Nephron (organoid): Measurements from ENCODE around the gene TNFRSF14.

Experiments
- H3K27ac Mint-ChIP-seq, 3 experiments: 2 replicates each; pipeline ENCODE4 v1.8.0; 2020; ENCODE audit warnings: mixed read lengths in 3 of 3, mild to moderate bottlenecking in 2 of 3, moderate library complexity in 1 of 3
- H3K27me3 Mint-ChIP-seq: 2 replicates; pipeline ENCODE4 v1.8.0; 2021; ENCODE audit warnings: low read depth, mild to moderate bottlenecking, moderate library complexity, mixed read lengths
- H3K36me3 Mint-ChIP-seq: 2 replicates; pipeline ENCODE4 v1.8.0; 2020; ENCODE audit warnings: low read depth, mixed read lengths
- H3K4me1 Mint-ChIP-seq: 2 replicates; pipeline ENCODE4 v1.8.0; 2020; ENCODE audit warnings: mixed read lengths
- H3K4me3 Mint-ChIP-seq, 3 experiments: 2 replicates each; pipeline ENCODE4 v1.8.0; 2020; ENCODE audit warnings: mild to moderate bottlenecking in 3 of 3, mixed read lengths in 3 of 3, moderate library complexity in 2 of 3
- H3K9me3 Mint-ChIP-seq: 2 replicates; pipeline ENCODE4 v1.8.0; 2020; ENCODE audit warnings: mixed read lengths
- TF ChIP-seq, protein P1 (sequence below), 3 experiments: fragments of 200-600 bp; sonication (generic); IDR thresholded peaks; one replicate each; pipeline ENCODE4 v1.5.0; 2021; ENCODE audit warnings: antibody characterized with exemption in 3 of 3; ENCODE audit not compliant: unreplicated experiment in 3 of 3

The TNFRSF14 gene

DNA sequence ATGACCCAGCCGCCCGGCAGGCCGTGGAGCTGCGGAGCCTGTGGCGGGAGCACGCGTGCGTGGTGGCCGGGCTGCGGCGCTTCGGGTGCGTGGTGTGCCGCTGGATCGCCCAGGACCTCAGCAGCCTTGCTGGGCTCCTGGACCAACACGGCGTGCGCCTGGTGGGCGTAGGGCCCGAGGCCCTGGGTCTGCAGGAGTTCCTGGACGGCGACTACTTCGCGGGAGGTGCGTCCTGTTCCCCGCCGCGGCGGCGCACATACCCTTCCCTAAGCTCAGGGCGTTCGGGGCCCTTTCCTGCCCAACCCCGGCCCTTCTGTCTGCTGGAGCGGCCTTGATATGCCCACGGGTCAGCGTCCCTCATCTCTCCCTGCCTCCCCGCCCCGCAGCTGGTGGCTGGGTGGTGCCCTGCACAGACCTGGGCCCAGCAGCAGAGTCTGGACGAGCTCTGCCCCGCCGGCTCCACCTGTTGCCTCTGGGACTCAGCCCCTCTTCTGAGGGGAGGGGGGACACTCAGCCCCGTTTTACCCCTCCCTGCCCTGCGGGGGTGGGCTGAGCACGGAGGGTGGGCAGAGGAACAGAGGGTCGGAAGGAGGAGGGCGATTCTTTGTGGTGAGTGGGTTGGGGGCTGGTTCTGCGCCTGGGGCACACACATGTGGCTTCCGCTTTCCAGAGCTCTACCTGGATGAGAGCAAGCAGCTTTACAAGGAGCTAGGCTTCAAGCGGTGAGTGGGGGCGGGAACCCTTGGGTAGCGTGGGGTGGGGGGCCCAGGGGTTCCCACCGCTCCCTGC is 31.1 kb downstream of the TNFRSF14 start:
- peak overlapping the region in 1 of 3 experiments; percentile 96 for H3K27ac Mint-ChIP-seq
- H3K36me3 Mint-ChIP-seq: peaks cover 4% of the 10 kb centered on the region
- H3K4me1 Mint-ChIP-seq: peaks cover 16% of the 10 kb centered on the region
- TF ChIP-seq, protein P1, sequence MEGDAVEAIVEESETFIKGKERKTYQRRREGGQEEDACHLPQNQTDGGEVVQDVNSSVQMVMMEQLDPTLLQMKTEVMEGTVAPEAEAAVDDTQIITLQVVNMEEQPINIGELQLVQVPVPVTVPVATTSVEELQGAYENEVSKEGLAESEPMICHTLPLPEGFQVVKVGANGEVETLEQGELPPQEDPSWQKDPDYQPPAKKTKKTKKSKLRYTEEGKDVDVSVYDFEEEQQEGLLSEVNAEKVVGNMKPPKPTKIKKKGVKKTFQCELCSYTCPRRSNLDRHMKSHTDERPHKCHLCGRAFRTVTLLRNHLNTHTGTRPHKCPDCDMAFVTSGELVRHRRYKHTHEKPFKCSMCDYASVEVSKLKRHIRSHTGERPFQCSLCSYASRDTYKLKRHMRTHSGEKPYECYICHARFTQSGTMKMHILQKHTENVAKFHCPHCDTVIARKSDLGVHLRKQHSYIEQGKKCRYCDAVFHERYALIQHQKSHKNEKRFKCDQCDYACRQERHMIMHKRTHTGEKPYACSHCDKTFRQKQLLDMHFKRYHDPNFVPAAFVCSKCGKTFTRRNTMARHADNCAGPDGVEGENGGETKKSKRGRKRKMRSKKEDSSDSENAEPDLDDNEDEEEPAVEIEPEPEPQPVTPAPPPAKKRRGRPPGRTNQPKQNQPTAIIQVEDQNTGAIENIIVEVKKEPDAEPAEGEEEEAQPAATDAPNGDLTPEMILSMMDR (IDR thresholded peaks at IDR 0.05; ENCODE audit: unreplicated experiment in 3 of 3): no peak
- no peaks in the 10 kb centered on the region for H3K9me3 Mint-ChIP-seq
- peaks cover 5% of the 10 kb centered on the region for H3K27me3 Mint-ChIP-seq
- H3K4me3 Mint-ChIP-seq: peak overlapping the region; percentile 73 to 88 (median 84)

DNA sequence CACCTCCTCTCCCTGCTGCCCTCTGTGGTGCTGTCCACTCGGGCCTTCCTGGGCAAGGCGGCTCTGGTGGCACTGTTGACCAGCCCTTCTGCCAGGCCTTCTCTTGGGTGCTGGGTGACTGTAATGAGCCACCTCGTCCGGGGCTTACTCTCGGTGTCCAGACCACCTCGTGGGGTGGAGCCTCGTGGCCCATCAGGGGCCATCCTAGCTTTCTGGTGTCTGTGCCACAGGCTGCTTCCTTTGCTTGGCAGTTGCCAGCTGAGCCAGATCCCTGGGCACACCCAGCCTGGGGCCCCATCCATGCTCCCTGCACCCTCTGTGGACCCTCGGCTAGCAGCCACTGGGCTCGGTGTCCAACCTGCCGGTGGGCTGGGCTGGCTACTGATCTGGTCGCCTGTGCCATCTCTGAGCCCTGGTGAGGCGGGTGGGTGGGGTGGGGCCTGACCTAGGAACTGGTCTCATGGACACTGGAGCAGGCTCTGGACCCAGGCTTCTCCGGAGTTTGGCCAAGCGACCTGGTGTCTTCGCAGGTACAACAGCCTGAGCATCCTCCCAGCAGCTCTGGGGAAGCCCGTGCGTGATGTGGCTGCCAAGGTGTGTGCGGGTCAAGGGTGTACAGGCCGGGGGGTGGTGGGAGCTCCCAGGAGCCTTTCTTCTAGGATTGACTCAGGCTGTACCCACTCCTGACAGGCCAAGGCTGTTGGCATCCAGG is 31.8 kb downstream of the TNFRSF14 start:
- TF ChIP-seq, protein P1 (IDR thresholded peaks at IDR 0.05; ENCODE audit: unreplicated experiment in 3 of 3): no peak

DNA sequence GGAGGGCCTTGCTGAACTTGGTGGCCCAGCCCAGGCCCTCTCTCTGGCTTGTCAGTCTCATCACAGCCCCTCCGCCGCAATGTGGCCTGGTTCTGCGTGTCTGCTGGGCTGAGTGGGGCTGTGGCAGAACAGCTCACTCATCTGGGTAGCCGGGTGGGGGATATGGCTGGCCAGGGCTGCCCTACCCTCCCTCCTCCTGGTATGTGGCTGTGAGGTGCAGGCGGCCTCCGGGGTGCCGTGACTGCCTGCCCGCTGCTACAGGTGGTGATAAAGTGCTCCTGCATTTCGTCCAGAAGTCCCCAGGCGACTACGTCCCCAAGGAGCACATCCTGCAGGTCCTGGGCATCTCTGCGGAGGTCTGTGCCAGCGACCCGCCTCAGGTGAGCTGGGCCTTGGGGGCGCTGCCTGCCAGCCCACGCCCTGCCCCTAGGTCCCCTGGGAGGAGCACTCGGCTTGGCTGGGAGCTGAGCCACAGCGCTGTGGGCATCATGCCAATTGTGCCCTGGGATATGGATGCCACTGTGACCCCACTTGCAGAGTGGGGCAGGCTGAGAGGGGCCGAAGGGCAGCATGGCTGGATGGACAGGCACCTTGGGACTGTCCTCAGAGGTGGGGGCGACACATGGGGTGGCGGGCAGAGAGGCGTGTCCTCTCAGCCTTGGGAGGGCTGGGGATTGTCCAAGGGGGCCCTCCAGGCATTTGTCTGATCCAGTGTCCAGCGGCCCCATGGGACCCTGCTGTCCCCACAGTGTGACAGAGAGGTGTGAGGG is 32.7 kb downstream of the TNFRSF14 start:
- TF ChIP-seq, protein P1 (IDR thresholded peaks at IDR 0.05; ENCODE audit: unreplicated experiment in 3 of 3): no peak
- H3K27ac Mint-ChIP-seq: no peak overlapping the region
- H3K4me1 Mint-ChIP-seq: peaks cover 13% of the 10 kb centered on the region
- H3K4me3 Mint-ChIP-seq: peak overlapping the region; percentile 34 to 37 (median 34)
- H3K27me3 Mint-ChIP-seq: peaks cover 5% of the 10 kb centered on the region
- peaks cover 4% of the 10 kb centered on the region for H3K36me3 Mint-ChIP-seq
- no peaks in the 10 kb centered on the region for H3K9me3 Mint-ChIP-seq

More for the DNA sequence above, 31.8 kb downstream of the TNFRSF14 start:
- H3K27ac Mint-ChIP-seq: no peak overlapping the region
- no peaks in the 10 kb centered on the region for H3K9me3 Mint-ChIP-seq
- peaks cover 5% of the 10 kb centered on the region for H3K27me3 Mint-ChIP-seq
- H3K4me3 Mint-ChIP-seq: peak overlapping the region; percentile 73 to 88 (median 84)
- H3K36me3 Mint-ChIP-seq: peaks cover 4% of the 10 kb centered on the region
- H3K4me1 Mint-ChIP-seq: peaks cover 16% of the 10 kb centered on the region

DNA sequence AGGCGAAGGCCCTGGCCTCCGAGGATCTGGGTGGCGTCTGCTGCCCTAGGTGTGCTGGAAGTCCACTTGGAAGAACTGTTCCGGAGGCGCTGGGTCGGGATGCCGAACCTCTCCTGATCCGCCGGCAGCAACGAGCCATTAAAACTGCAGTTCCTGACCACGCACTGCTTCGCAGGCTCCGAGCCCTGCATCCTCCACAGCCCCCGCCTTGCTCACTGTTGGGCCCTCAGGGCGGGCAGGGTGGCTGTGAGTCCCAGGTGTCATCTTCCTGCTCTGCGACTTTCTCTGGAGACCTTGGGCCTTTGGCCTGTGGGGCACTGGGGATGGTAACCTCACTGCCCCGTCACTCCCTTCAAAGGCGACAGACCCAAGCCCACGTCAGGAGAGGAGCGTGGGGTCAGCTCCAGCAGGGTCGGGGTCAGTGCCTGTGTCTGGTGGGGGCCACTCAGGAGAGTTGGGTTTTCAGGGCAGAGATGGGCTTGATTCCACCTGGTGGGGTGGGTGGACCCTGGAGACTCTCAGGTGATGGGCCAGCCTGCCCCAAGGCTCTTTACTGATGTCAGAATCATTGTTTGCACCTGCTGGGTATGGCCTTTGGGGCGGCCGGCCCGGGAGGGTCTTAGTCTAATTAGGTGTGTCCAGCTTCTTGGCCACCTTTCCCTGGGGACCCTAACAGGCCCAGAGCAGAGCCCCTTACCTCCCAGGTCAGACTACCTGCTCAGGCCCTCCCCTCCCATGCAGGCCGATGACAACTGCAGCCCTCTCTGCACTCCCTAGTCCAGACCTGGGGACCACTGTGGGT is 33.5 kb downstream of the TNFRSF14 start:
- H3K4me1 Mint-ChIP-seq: peaks cover 5% of the 10 kb centered on the region
- H3K36me3 Mint-ChIP-seq: peaks cover 4% of the 10 kb centered on the region
- H3K9me3 Mint-ChIP-seq: no peaks in the 10 kb centered on the region
- H3K27ac Mint-ChIP-seq: no peak overlapping the region
- peak overlapping the region; percentile 30 to 55 (median 47) for H3K4me3 Mint-ChIP-seq
- peaks cover 4% of the 10 kb centered on the region for H3K27me3 Mint-ChIP-seq
- TF ChIP-seq, protein P1 (IDR thresholded peaks at IDR 0.05; ENCODE audit: unreplicated experiment in 3 of 3): no peak
